Immature natural killer cell (primary cell): ENCODE measurements around the gene DIRAS1. TPM values are rescaled to one million over a fixed set of nuclear protein-coding genes. Genes with fewer than 3 reads are reported as not detected.

Experiments used
- DNase-seq, 3 donors: peaks; one replicate each; pipeline ENCODE4 v3.0.0; 2022; ENCODE audit warnings: mixed read lengths in 1 of 3
- H3K27ac Mint-ChIP-seq, 6 donors: one replicate each; pipeline ENCODE4 v1.8.0; 2020; ENCODE audit warnings: mixed read lengths in 6 of 6, mild to moderate bottlenecking in 5 of 6, inconsistent platforms in 4 of 6, moderate library complexity in 3 of 6
- H3K27me3 Mint-ChIP-seq, 3 donors: one replicate each; pipeline ENCODE4 v1.8.0; 2020 to 2021; ENCODE audit warnings: low read depth in 3 of 3, mild to moderate bottlenecking in 3 of 3, mixed read lengths in 3 of 3, moderate library complexity in 3 of 3, inconsistent platforms in 1 of 3
- H3K36me3 Mint-ChIP-seq, 3 donors: one replicate each; pipeline ENCODE4 v1.8.0; 2020; ENCODE audit warnings: mixed read lengths in 3 of 3, inconsistent platforms in 2 of 3, mild to moderate bottlenecking in 2 of 3
- H3K4me1 Mint-ChIP-seq, 2 donors: one replicate each; pipeline ENCODE4 v1.8.0; 2020; ENCODE audit warnings: inconsistent platforms in 2 of 2, mild to moderate bottlenecking in 2 of 2, mixed read lengths in 2 of 2, moderate library complexity in 1 of 2
- H3K4me3 Mint-ChIP-seq, 5 donors: one replicate each; pipeline ENCODE4 v1.8.0; 2020; ENCODE audit warnings: mild to moderate bottlenecking in 5 of 5, mixed read lengths in 5 of 5, inconsistent platforms in 3 of 5, moderate library complexity in 3 of 5
- H3K9me3 Mint-ChIP-seq, 6 donors: one replicate each; pipeline ENCODE4 v1.8.0; 2020; ENCODE audit warnings: mild to moderate bottlenecking in 6 of 6, mixed read lengths in 6 of 6, inconsistent platforms in 4 of 6, moderate library complexity in 3 of 6
- polyA plus RNA-seq, 3 donors: library from polyadenylated mRNA; unstranded; fragments of 300-500 nt; fragmentation: Illumina TruSeq; gene quantifications; one replicate each; pipeline ENCODE4 v1.2.3, GENCODE V29; 2021

Gene DIRAS1
- polyA plus RNA-seq, 3 donors from 2014 or later = not detected

GRCh38 chr19:2728783-2729387, 7.7 kb upstream of the DIRAS1 start:
- DNase-seq = no peak
- Mint-ChIP-seq H3K36me3 (peaks cover 0 to 5% (median under 1%) of the 10 kb centered on the region in 3 donors), H3K27me3 (peaks cover 1 to 5% (median 2%) of the 10 kb centered on the region in 3 donors), H3K4me3 (no peak overlapping the region), H3K4me1 (peaks cover 0 to under 1% of the 10 kb centered on the region in 2 donors), H3K9me3 (no peaks in the 10 kb centered on the region), H3K27ac (no peak overlapping the region)

GRCh38 chr19:2727640-2727944, 6.4 kb upstream of the DIRAS1 start:
- no peak overlapping the region for H3K4me3 Mint-ChIP-seq
- peaks cover 0 to 4% (median 0%) of the 10 kb centered on the region in 3 donors for H3K36me3 Mint-ChIP-seq
- H3K9me3 Mint-ChIP-seq = no peaks in the 10 kb centered on the region
- DNase-seq = no peak
- no peak overlapping the region for H3K27ac Mint-ChIP-seq
- H3K27me3 Mint-ChIP-seq = peaks cover 2 to 5% (median 2%) of the 10 kb centered on the region in 3 donors
- no peaks in the 10 kb centered on the region for H3K4me1 Mint-ChIP-seq

- Mint-ChIP-seq H3K36me3 (peaks cover 0 to 4% (median 0%) of the 10 kb centered on the region in 3 donors), H3K9me3 (no peaks in the 10 kb centered on the region), H3K4me1 (no peaks in the 10 kb centered on the region), H3K27me3 (peaks cover 2 to 5% (median 2%) of the 10 kb centered on the region in 3 donors), H3K27ac (no peak overlapping the region), H3K4me3 (no peak overlapping the region)
- no peak for DNase-seq
These were observed 5.9 kb upstream of the DIRAS1 start for GRCh38 chr19:2726904-2727639.

GRCh38 chr19:2726160-2726855, 5.1 kb upstream of the DIRAS1 start:
- no peak overlapping the region for H3K27ac Mint-ChIP-seq
- H3K27me3 Mint-ChIP-seq = peaks cover 2 to 7% (median 2%) of the 10 kb centered on the region in 3 donors
- H3K4me1 Mint-ChIP-seq = no peaks in the 10 kb centered on the region
- peaks cover 0 to 4% (median 0%) of the 10 kb centered on the region in 3 donors for H3K36me3 Mint-ChIP-seq
- no peak for DNase-seq
- no peaks in the 10 kb centered on the region for H3K9me3 Mint-ChIP-seq
- H3K4me3 Mint-ChIP-seq = no peak overlapping the region

- H3K9me3 Mint-ChIP-seq = peaks cover 0 to 1% (median 0%) of the 10 kb centered on the region in 6 donors
- peaks cover 0 to 4% of the 10 kb centered on the region in 2 donors for H3K4me1 Mint-ChIP-seq
- H3K27me3 Mint-ChIP-seq = peaks cover 2 to 10% (median 5%) of the 10 kb centered on the region in 3 donors
- peak overlapping the region in 1 of 6 donors; percentile 48 for H3K27ac Mint-ChIP-seq
- peaks cover 0 to 4% (median 0%) of the 10 kb centered on the region in 3 donors for H3K36me3 Mint-ChIP-seq
- H3K4me3 Mint-ChIP-seq = peak overlapping the region in 1 of 5 donors; percentile 15
- DNase-seq = no peak
These were observed 3.0 kb upstream of the DIRAS1 start for GRCh38 chr19:2724148-2724557.

GRCh38 chr19:2723747-2724146, 2.6 kb upstream of the DIRAS1 start:
- peaks cover 0 to 1% (median 0%) of the 10 kb centered on the region in 6 donors for H3K9me3 Mint-ChIP-seq
- no peak for DNase-seq
- no peak overlapping the region for H3K27ac Mint-ChIP-seq
- H3K4me1 Mint-ChIP-seq = peaks cover 0 to 4% of the 10 kb centered on the region in 2 donors
- no peak overlapping the region for H3K4me3 Mint-ChIP-seq
- H3K27me3 Mint-ChIP-seq = peaks cover 2 to 8% (median 5%) of the 10 kb centered on the region in 3 donors
- H3K36me3 Mint-ChIP-seq = peaks cover 0 to 4% (median 0%) of the 10 kb centered on the region in 3 donors

GRCh38 chr19:2723345-2723715, 2.2 kb upstream of the DIRAS1 start:
- Mint-ChIP-seq H3K27me3 (peaks cover 2 to 7% (median 6%) of the 10 kb centered on the region in 3 donors), H3K9me3 (peaks cover 0 to 1% (median 0%) of the 10 kb centered on the region in 6 donors), H3K4me1 (peaks cover 0 to 4% of the 10 kb centered on the region in 2 donors), H3K36me3 (peaks cover 0 to 4% (median 0%) of the 10 kb centered on the region in 3 donors), H3K27ac (no peak overlapping the region), H3K4me3 (no peak overlapping the region)
- no peak for DNase-seq

GRCh38 chr19:2722541-2723344, 1.6 kb upstream of the DIRAS1 start:
- Mint-ChIP-seq H3K27me3 (peaks cover 2 to 7% (median 6%) of the 10 kb centered on the region in 3 donors), H3K36me3 (peaks cover 0 to 4% (median 0%) of the 10 kb centered on the region in 3 donors), H3K9me3 (peaks cover 0 to 1% (median 0%) of the 10 kb centered on the region in 6 donors), H3K4me3 (no peak overlapping the region), H3K27ac (no peak overlapping the region), H3K4me1 (peaks cover 0 to 4% of the 10 kb centered on the region in 2 donors)
- no peak for DNase-seq

- H3K27me3 Mint-ChIP-seq = peaks cover 2 to 7% (median 6%) of the 10 kb centered on the region in 3 donors
- H3K9me3 Mint-ChIP-seq = peaks cover 0 to 1% (median 0%) of the 10 kb centered on the region in 6 donors
- H3K27ac Mint-ChIP-seq = no peak overlapping the region
- H3K4me3 Mint-ChIP-seq = peak overlapping the region in 1 of 5 donors; percentile 18
- DNase-seq = no peak
- H3K4me1 Mint-ChIP-seq = peaks cover 0 to 4% of the 10 kb centered on the region in 2 donors
- peaks cover 0 to 4% (median 0%) of the 10 kb centered on the region in 3 donors for H3K36me3 Mint-ChIP-seq
These were observed 683 bp upstream of the DIRAS1 start for GRCh38 chr19:2721570-2722540.

- H3K27ac Mint-ChIP-seq = no peak overlapping the region
- no peak for DNase-seq
- H3K9me3 Mint-ChIP-seq = peaks cover 0 to 8% (median 3%) of the 10 kb centered on the region in 6 donors
- H3K4me3 Mint-ChIP-seq = peak overlapping the region in 3 of 5 donors; percentile 7 to 44 (median 36)
- peaks cover 0 to 8% (median 0%) of the 10 kb centered on the region in 3 donors for H3K36me3 Mint-ChIP-seq
- H3K4me1 Mint-ChIP-seq = peaks cover 0 to 4% of the 10 kb centered on the region in 2 donors
- peaks cover 0 to 7% (median 5%) of the 10 kb centered on the region in 3 donors for H3K27me3 Mint-ChIP-seq
These were observed 1.0 kb downstream of the DIRAS1 start for GRCh38 chr19:2719920-2720776.

- Mint-ChIP-seq H3K4me3 (no peak overlapping the region), H3K36me3 (peaks cover 0 to 6% (median 0%) of the 10 kb centered on the region in 3 donors), H3K9me3 (peaks cover 0 to 9% (median 3%) of the 10 kb centered on the region in 6 donors), H3K27ac (no peak overlapping the region), H3K4me1 (peaks cover 0 to 4% of the 10 kb centered on the region in 2 donors), H3K27me3 (peaks cover 0 to 7% (median 5%) of the 10 kb centered on the region in 3 donors)
- DNase-seq = no peak
These were observed 1.9 kb downstream of the DIRAS1 start for GRCh38 chr19:2719232-2719735.
